Panc1 (cell line): Measurements from ENCODE around the gene PTAFR.

ENCODE experiments used
- CTCF ChIP-seq: fragments of 450-650 bp; IDR thresholded peaks from 2 replicates; pipeline ENCODE4 v1.5.1; 2017; ENCODE audit warnings: mild to moderate bottlenecking
- POLR2AphosphoS5 ChIP-seq: IDR thresholded peaks from 2 replicates; pipeline ENCODE4 v1.6.1; 2012; ENCODE audit warnings: mild to moderate bottlenecking, low read depth, low read length, moderate library complexity
- SIN3A ChIP-seq: IDR thresholded peaks from 2 replicates; pipeline ENCODE4 v1.6.1; 2012; ENCODE audit warnings: low read depth, mild to moderate bottlenecking, low read length, moderate library complexity, borderline replicate concordance; ENCODE audit not compliant: insufficient read depth

- TF ChIP-seq CTCF = no peak
- TF ChIP-seq POLR2AphosphoS5 = no peak
- no peak for TF ChIP-seq SIN3A
Measured at GRCh38 chr1:28122183-28122582, 54.3 kb downstream of the PTAFR start.
